Superior temporal gyrus (tissue), 1 donor: ENCODE measurements around the gene NUAK2.

Experiments
- DNase-seq: peaks from one replicate; pipeline ENCODE4 v3.0.0-alpha.2; 2016; ENCODE audit errors: extremely low spot score

The NUAK2 gene

DNA sequence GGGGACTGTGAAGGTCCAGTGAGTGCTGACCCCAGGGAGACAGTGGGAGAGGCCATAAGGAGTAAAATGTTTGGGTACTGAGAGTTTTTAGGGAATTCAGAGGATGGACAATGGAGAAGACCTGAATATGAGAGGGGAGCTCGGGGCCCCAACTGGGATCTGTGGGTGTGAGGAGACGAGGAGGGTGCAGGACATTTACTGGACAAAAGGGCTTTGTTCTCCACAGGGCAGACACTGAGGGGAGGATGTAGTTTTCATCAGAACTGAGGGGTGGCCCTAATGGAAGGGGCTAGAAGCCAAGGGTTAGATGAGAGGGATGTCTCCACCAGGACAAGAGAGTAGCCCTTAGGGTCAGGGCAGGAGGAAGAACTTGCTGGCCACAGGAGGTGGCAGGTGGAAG, 63.8 kb downstream of the NUAK2 start:
- peak; percentile 72 for DNase-seq

GRCh38 chr1:205256951-205257625, 64.5 kb downstream of the NUAK2 start:
- no peak for DNase-seq

- DNase-seq, result peak; percentile 99
Observed at GRCh38 chr1:205255941-205256780, 65.4 kb downstream of the NUAK2 start.
